GM10266 (cell line): ENCODE measurements around the gene MATR3.

Source experiments
- DNase-seq: peaks from one replicate; pipeline ENCODE4 v3.0.0; 2012; ENCODE audit errors: extremely low spot score
- TF ChIP-seq, protein P1 (sequence below): IDR thresholded peaks from 2 replicates; pipeline ENCODE4 v1.5.1; 2012; ENCODE audit warnings: mild to moderate bottlenecking, low read depth; ENCODE audit not compliant: control insufficient read depth, insufficient read depth; ENCODE audit errors: missing control alignments

Gene MATR3

DNA sequence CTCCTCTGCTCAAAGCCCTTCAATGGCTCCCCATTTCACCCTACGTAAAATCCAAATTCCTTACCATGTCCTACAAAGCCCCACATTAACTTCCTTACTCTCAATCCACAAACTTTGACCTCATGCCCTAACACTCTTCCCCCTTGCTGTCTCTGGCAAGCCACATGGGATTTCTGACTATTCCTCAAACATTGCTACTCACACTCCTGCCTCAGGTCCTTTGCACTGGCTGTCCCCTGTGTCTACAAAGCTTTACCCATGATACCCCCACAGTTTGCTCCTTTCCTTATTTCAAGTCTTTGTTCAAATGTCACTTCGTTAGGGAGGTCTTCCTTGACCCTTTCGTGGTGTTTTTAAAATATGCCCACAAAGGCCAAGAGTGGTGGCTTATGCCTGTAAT, 40.4 kb upstream of the MATR3 start:
- no peak for DNase-seq
- TF ChIP-seq, protein P1, sequence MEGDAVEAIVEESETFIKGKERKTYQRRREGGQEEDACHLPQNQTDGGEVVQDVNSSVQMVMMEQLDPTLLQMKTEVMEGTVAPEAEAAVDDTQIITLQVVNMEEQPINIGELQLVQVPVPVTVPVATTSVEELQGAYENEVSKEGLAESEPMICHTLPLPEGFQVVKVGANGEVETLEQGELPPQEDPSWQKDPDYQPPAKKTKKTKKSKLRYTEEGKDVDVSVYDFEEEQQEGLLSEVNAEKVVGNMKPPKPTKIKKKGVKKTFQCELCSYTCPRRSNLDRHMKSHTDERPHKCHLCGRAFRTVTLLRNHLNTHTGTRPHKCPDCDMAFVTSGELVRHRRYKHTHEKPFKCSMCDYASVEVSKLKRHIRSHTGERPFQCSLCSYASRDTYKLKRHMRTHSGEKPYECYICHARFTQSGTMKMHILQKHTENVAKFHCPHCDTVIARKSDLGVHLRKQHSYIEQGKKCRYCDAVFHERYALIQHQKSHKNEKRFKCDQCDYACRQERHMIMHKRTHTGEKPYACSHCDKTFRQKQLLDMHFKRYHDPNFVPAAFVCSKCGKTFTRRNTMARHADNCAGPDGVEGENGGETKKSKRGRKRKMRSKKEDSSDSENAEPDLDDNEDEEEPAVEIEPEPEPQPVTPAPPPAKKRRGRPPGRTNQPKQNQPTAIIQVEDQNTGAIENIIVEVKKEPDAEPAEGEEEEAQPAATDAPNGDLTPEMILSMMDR = no peak

GRCh38 chr5:139256820-139257219, 36.7 kb upstream of the MATR3 start:
- no peak for DNase-seq
- TF ChIP-seq, protein P1 = no peak

- DNase-seq = no peak
- TF ChIP-seq, protein P1 = no peak
These were observed 31.3 kb upstream of the MATR3 start for GRCh38 chr5:139262059-139262741.

DNA sequence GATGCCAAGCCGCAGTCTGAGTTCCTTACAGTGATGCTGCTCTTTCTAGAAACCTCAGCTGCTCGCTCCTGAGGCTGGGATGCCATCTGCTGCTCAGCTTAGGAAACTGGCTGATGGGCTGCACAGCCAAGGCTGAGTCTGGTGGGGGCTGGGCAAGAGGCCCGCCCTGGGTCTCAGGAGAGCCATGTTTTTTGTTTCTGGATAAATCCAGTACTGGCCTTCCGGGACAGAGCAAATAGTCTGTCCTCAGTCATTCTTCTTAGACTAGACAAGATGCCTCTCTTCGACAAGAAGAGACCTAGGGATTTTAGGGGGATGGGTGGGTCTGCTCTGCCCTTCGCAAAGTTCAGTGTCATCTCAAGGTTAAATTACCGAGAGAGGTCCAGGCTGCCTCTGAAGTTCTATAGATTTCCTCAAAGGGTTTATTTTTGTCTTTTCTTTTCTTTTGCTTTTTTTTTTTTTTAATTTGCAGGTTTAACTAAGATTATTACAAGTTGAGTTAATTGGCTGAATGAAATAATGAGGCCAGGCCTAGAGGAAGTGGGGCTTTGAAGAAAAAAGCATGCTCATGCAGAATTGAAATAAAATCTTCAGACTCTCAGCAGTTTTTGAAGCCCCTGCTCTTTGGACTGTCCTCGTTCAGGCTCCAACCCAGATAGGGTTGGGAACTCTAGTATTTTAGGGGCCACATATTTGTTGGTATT, 30.6 kb upstream of the MATR3 start:
- TF ChIP-seq, protein P1 = peak; percentile 85
- peak; percentile 69 for DNase-seq

DNA sequence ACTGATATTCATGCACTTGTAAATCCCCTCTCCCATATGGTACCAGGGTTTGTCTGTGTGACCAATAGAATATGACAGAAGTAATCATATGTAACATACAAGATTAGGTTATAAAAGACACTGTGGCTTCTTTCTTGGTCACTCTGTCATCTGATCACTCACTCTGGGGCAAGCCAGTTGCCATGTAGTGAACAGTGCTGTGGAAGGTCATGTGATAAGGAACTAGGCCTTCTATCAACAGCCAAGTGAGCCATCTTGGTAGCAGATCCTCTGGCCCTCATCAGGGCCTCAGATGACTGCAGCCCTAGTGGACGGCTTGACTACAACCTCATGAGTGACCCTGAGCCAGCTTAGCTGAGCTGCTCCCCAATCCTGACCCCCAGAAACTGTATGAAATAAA, 30.0 kb upstream of the MATR3 start:
- no peak for DNase-seq
- TF ChIP-seq, protein P1 = no peak

DNA sequence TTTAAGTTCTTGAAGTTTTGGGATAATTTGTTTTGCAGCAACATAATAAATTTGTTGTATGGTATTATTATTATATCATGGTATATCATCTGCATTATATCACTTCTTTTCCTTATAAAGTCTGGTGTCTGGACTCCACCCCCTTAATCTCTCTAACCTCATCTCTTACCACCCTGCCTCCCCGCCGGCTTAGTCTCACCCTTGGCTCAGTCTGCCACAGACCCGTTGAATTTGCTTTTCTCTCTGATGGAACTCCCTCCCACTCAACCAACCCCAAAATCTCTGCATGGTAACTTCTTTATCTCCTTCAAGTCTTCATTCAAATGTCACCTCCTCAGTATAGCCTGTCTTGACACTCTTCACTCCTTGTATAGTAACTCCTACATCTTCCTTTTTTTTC, 29.6 kb upstream of the MATR3 start:
- TF ChIP-seq, protein P1 = no peak
- DNase-seq = no peak

- TF ChIP-seq, protein P1 = no peak
- no peak for DNase-seq
These were observed 28.5 kb upstream of the MATR3 start for GRCh38 chr5:139265001-139265400.
